HepG2 (cell line): Measurements from ENCODE around the gene DCLK1. TPM values are rescaled to one million over a fixed set of nuclear protein-coding genes. Genes with fewer than 3 reads are reported as not detected.

Experiments
- ATAC-seq: fragments of 200-7000 bp; cut with Tn5 transposase; 3 replicates; pipeline ENCODE4 v1.9.1; 2020; ENCODE audit warnings: mild to moderate bottlenecking, moderate library complexity
- BruUV-seq: library from RNA; stranded (reverse); fragments of 400-500 nt; replicated peaks from 2 replicates; lab custom pipeline; 2021; lab: Mats Ljungman, UMichigan
- CTCF ChIA-PET: fragments of 300-600 bp; formaldehyde crosslinking; extraction: SDS; loops from one replicate; lab custom pipeline; 2021; ENCODE audit warnings: low total read pairs, inconsistent platforms, low intra/inter-chr PET ratio; lab: Yijun Ruan, JAX
- POLR2A ChIA-PET: fragments of 350-600 bp; sonication (Branson Sonifier 250); formaldehyde crosslinking; loops from one replicate; lab custom pipeline; 2020; ENCODE audit warnings: antibody characterized with exemption, inconsistent platforms; lab: Yijun Ruan, JAX
- DNase-seq: peaks from one replicate; pipeline ENCODE4 v3.0.0-alpha.2; 2015; ENCODE audit warnings: low spot score
- FAIRE-seq: peaks from 3 replicates; lab custom pipeline; 2011; peaks lifted over from hg19 to GRCh38; lab: Jason Lieb, UNC
- H2AFZ ChIP-seq: one replicate; pipeline ENCODE4 v1.6.1; 2011; ENCODE audit warnings: low read length, inconsistent platforms
- H3K27ac ChIP-seq: fragments of 300-600 bp; 3 replicates; pipeline ENCODE4 v1.8.0; 2011; ENCODE audit warnings: mixed run types, mild to moderate bottlenecking, mixed read lengths, low read length, inconsistent platforms; ENCODE audit not compliant: insufficient read depth; ENCODE audit errors: extremely low read length
- H3K27me3 ChIP-seq, 2 experiments: fragments of 200-600 bp in 1 of 2; 2 replicates in 1 of 2; 3 replicates in 1 of 2; pipeline versions ENCODE4 v1.6.0 to v1.8.0; 2011; ENCODE audit warnings: low read length in 2 of 2, mild to moderate bottlenecking in 2 of 2, moderate library complexity in 2 of 2, inconsistent platforms in 1 of 2; ENCODE audit not compliant: insufficient read depth in 2 of 2, control insufficient read depth in 1 of 2
- H3K36me3 ChIP-seq, 2 experiments: fragments of 200-600 bp in 1 of 2; replicated peaks in 1 of 2; 2 replicates in 1 of 2; 3 replicates in 1 of 2; pipeline versions ENCODE4 v1.5.1 to v1.8.0; 2011; ENCODE audit warnings: low read length in 2 of 2, inconsistent platforms in 1 of 2; ENCODE audit not compliant: insufficient read depth in 2 of 2, control insufficient read depth in 1 of 2
- H3K4me1 ChIP-seq: 2 replicates; pipeline ENCODE4 v1.5.1; 2012; ENCODE audit warnings: low read length, inconsistent platforms; ENCODE audit not compliant: insufficient read depth
- H3K4me2 ChIP-seq: 2 replicates; pipeline ENCODE4 v1.6.0; 2011; ENCODE audit warnings: low read depth, low read length, inconsistent platforms
- H3K4me3 ChIP-seq, 3 experiments: fragments of 200-600 bp in 1 of 3; sonication (generic), shearing (Covaris generic) in 1 of 3; replicated peaks in 1 of 3; 2 replicates each; pipeline ENCODE4 v1.5.1; 2011 to 2016; ENCODE audit warnings: low read length in 3 of 3, inconsistent platforms in 2 of 3, low read depth in 2 of 3, mild to moderate bottlenecking in 2 of 3, control low read depth in 1 of 3, mixed read lengths in 1 of 3; ENCODE audit not compliant: insufficient read depth in 1 of 3
- H3K79me2 ChIP-seq: one replicate; pipeline ENCODE4 v1.6.1; 2011; ENCODE audit warnings: low read length, inconsistent platforms; ENCODE audit not compliant: insufficient read depth
- H3K9ac ChIP-seq: 2 replicates; pipeline ENCODE4 v1.6.0; 2011; ENCODE audit warnings: mild to moderate bottlenecking, low read depth, low read length, inconsistent platforms; ENCODE audit not compliant: insufficient read depth
- H3K9me3 ChIP-seq: 2 replicates; pipeline ENCODE4 v1.5.1; 2012; ENCODE audit warnings: mild to moderate bottlenecking, low read length
- H4K20me1 ChIP-seq: 2 replicates; pipeline ENCODE4 v1.6.0; 2011; ENCODE audit warnings: inconsistent platforms, mild to moderate bottlenecking, low read length, moderate library complexity; ENCODE audit not compliant: insufficient read depth
- HNF4G ChIP-seq, 2 experiments: sonication (generic) in 1 of 2; formaldehyde crosslinking in 1 of 2; IDR thresholded peaks; 2 replicates each; pipeline versions ENCODE4 v1.4.0 to v1.6.1; 2011 to 2020; ENCODE audit warnings: borderline replicate concordance in 2 of 2, low read depth in 2 of 2, mild to moderate bottlenecking in 2 of 2, low read length in 1 of 2, missing genetic modification reagents in 1 of 2, moderate library complexity in 1 of 2
- KDM4B ChIP-seq: sonication (generic); formaldehyde crosslinking; IDR thresholded peaks from 2 replicates; pipeline ENCODE4 v1.4.0; 2020; ENCODE audit warnings: missing genetic modification reagents
- KMT2B ChIP-seq: IDR thresholded peaks from 2 replicates; pipeline ENCODE4 v1.6.1; 2016; ENCODE audit warnings: missing genetic modification reagents, missing compliant biosample characterization
- SMARCC2 ChIP-seq: fragments of 450-650 bp; IDR thresholded peaks from 2 replicates; pipeline ENCODE4 v1.6.1; 2017; ENCODE audit warnings: antibody characterized with exemption, mild to moderate bottlenecking
- SP2 ChIP-seq: sonication (generic); formaldehyde crosslinking; IDR thresholded peaks from 2 replicates; pipeline ENCODE4 v1.5.1; 2020; ENCODE audit warnings: mild to moderate bottlenecking, missing genetic modification reagents
- STAT5B ChIP-seq: sonication (generic); formaldehyde crosslinking; IDR thresholded peaks from 2 replicates; pipeline ENCODE4 v1.4.0; 2020; ENCODE audit warnings: missing genetic modification reagents
- TCF12 ChIP-seq, 2 experiments: fragments of 450-650 bp in 1 of 2; sonication (generic) in 1 of 2; formaldehyde crosslinking in 1 of 2; IDR thresholded peaks; 2 replicates each; pipeline versions ENCODE4 v1.6.1 to v1.8.0; 2017 to 2022; ENCODE audit warnings: antibody characterized with exemption in 1 of 2, mild to moderate bottlenecking in 1 of 2, missing genetic modification reagents in 1 of 2, moderate library complexity in 1 of 2
- TMF1 ChIP-seq: sonication (generic); formaldehyde crosslinking; IDR thresholded peaks from 2 replicates; pipeline ENCODE4 v1.8.1; 2022; ENCODE audit warnings: low read depth, missing genetic modification reagents
- XRCC5 ChIP-seq: fragments of 200-400 bp; formaldehyde crosslinking; optimal IDR thresholded peaks from 2 replicates; pipeline ENCODE3; 2017; ENCODE audit warnings: mild to moderate bottlenecking, low read length
- ZBTB4 ChIP-seq: sonication (generic); formaldehyde crosslinking; IDR thresholded peaks from 2 replicates; pipeline ENCODE4 v1.4.0; 2020; ENCODE audit warnings: missing genetic modification reagents, mild to moderate bottlenecking, borderline replicate concordance
- ZBTB49 ChIP-seq: sonication (generic); formaldehyde crosslinking; IDR thresholded peaks from 2 replicates; pipeline ENCODE4 v1.4.0; 2020; ENCODE audit warnings: missing genetic modification reagents, borderline replicate concordance
- ZNF589 ChIP-seq: sonication (generic); formaldehyde crosslinking; conservative IDR thresholded peaks from 2 replicates; pipeline ENCODE4 v1.8.0; 2022; ENCODE audit warnings: mild to moderate bottlenecking, moderate library complexity, missing genetic modification reagents
- ZNF605 ChIP-seq: sonication (generic); formaldehyde crosslinking; IDR thresholded peaks from 2 replicates; pipeline ENCODE4 v1.8.0; 2022; ENCODE audit warnings: mild to moderate bottlenecking, missing genetic modification reagents
- ZNF776 ChIP-seq: sonication (generic); formaldehyde crosslinking; IDR thresholded peaks from 2 replicates; pipeline ENCODE4 v1.4.0; 2020; ENCODE audit warnings: mild to moderate bottlenecking, missing genetic modification reagents
- ZNF792 ChIP-seq: IDR thresholded peaks from 2 replicates; pipeline ENCODE4 v1.6.1; 2016
- ZXDC ChIP-seq: sonication (generic); formaldehyde crosslinking; IDR thresholded peaks from 2 replicates; pipeline ENCODE4 v1.5.0; 2020; ENCODE audit warnings: mild to moderate bottlenecking, missing genetic modification reagents
- WGBS: methylation state at CpG from one replicate; pipeline ENCODE4 v1.1.6; 2017; ENCODE audit warnings: low lambda C conversion rate; 5-methylcytosine and 5-hydroxymethylcytosine counted together
- in situ Hi-C: cut with HindIII; loops from 2 replicates; pipeline ENCODE4 v1.10.0; 2017; ENCODE audit warnings: low pct_unique_long_range_greater_than_20kb; ENCODE audit not compliant: extremely low pct_ligation_motif_present
- intact Hi-C: fragments of 100-400 bp; cut with micrococcal nuclease; formaldehyde crosslinking; loops from one replicate; pipeline ENCODE4 v1.10.0; 2022; ENCODE audit not compliant: unreplicated experiment
- polyA plus RNA-seq, 8 experiments: library from polyadenylated mRNA; depleted of rRNA in 3 of 8; stranded (reverse) in 7 of 8; unstranded in 1 of 8; fragments of >200 nt; fragmentation: Illumina TruSeq in 4 of 8; extraction: Trizol in 4 of 8; gene quantifications; 2 replicates each; pipeline versions ENCODE4 v1.2.1 to v1.2.3, GENCODE V29; 2011 to 2016; ENCODE audit warnings: low read depth in 4 of 8, missing spikeins in 1 of 8, mixed read lengths in 1 of 8; ENCODE audit not compliant: insufficient read depth in 1 of 8
- total RNA-seq, 5 experiments: library from RNA; depleted of rRNA; stranded (reverse); fragments of >200 nt; fragmentation: Illumina TruSeq; extraction: Trizol; gene quantifications; 2 replicates each; pipeline ENCODE4 v1.2.3, GENCODE V29; 2016; ENCODE audit warnings: low read depth in 1 of 5

Gene DCLK1
- total and polyA plus RNA-seq, 2 of the 13 experiments (the other 11 are each of a cell fraction or from before 2014, with no cell fraction given), result not detected

DNA sequence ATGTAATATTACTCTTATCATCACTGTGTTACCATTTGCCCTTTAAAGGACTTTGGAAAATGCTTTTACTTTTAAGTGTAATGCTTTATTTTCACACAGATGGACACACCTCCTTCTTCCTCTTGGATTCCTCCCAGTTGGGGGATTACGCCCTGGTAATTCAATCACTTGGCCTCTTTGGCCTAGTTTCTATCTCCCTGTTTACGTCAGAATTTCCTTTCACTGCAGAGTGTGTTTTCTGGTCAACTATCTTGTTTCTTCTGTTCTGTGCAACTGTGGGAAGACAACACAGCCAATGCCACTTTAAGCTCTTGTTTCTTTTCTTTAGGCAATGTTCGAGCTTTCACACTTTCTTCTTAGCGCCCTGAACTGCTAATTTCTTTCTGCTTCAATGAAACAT, 397.4 kb downstream of the DCLK1 start:
- ATAC-seq, result no peak

DNA sequence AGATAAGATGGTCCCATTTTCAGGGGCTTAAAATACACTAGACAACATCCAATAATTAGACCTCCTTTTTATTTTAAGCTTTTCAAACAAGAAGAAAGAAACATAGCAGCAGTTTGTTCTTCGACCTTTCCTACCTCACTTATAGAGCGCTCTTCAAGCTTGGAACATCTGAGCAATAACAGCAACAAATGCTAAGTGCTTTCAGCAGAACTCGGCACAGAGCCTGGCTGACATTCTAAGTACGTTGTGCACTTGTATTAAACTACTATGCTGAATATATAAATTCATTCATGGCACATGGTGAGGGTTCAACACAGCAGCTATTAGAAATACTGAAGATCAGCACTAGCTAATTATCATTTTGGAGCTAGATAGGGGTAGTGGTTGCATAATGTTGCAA, 398.6 kb downstream of the DCLK1 start:
- no peaks in the 10 kb centered on the region for H3K79me2 ChIP-seq
- FAIRE-seq (no peak), ATAC-seq (no peak), DNase-seq (no peak)
- H3K9me3 ChIP-seq, result no peaks in the 10 kb centered on the region
- no peak overlapping the region for H3K4me3 ChIP-seq
- WGBS, result 33% methylated on average over 4 of the region's 4 CpGs
- ChIA-PET CTCF (no interaction called here), POLR2A (no interaction called here)
- intact Hi-C loops (no loop called here), in situ Hi-C loops (no loop called here)
- BruUV-seq, result no TSS peak
- H3K27ac ChIP-seq, result no peak overlapping the region
- H3K4me2 ChIP-seq, result no peak overlapping the region
- H4K20me1 ChIP-seq, result no peaks in the 10 kb centered on the region
- peaks cover 0 to 8% of the 10 kb centered on the region in 2 experiments; a peak in 2 of 5 replicates for H3K27me3 ChIP-seq
- no peaks in the 10 kb centered on the region for H3K36me3 ChIP-seq
- no peak overlapping the region for H2AFZ ChIP-seq
- H3K9ac ChIP-seq, result no peak overlapping the region
- no peaks in the 10 kb centered on the region for H3K4me1 ChIP-seq
- TF ChIP-seq ZNF589 (no peak), ZXDC (no peak), SP2 (CRISPR knock-in tag) (no peak), ZBTB4 (no peak), ZBTB49 (CRISPR knock-in tag) (no peak), TMF1 (no peak)

More for the DNA sequence above, 397.4 kb downstream of the DCLK1 start:
- in situ Hi-C loops, result no loop called here
- DNase-seq, result no peak
- no peak overlapping the region for H3K9ac ChIP-seq
- no peaks in the 10 kb centered on the region for H3K9me3 ChIP-seq
- CTCF ChIA-PET, result no interaction called here
- peaks cover 0 to 4% of the 10 kb centered on the region in 2 experiments; a peak in 2 of 5 replicates for H3K27me3 ChIP-seq
- no TSS peak for BruUV-seq
- POLR2A ChIA-PET, result no interaction called here
- 33% methylated on average over 4 of the region's 4 CpGs for WGBS
- no peaks in the 10 kb centered on the region for H3K79me2 ChIP-seq
- no peak overlapping the region for H2AFZ ChIP-seq
- H4K20me1 ChIP-seq, result no peaks in the 10 kb centered on the region
- TF ChIP-seq ZNF792 (no peak), ZNF776 (CRISPR knock-in tag) (no peak), XRCC5 (no peak), TCF12 (IDR thresholded peaks at IDR 0.05) (no peak), TCF12 (CRISPR knock-in tag; IDR thresholded peaks at IDR 0.05) (no peak), KDM4B (CRISPR knock-in tag) (no peak), STAT5B (CRISPR knock-in tag) (no peak), SMARCC2 (no peak), KMT2B (CRISPR knock-in tag) (no peak), HNF4G (IDR thresholded peaks at IDR 0.05; ENCODE audit: borderline replicate concordance, low read depth, low read length) (no peak), HNF4G (CRISPR knock-in tag; IDR thresholded peaks at IDR 0.05; ENCODE audit: borderline replicate concordance, low read depth) (no peak), ZNF605 (CRISPR knock-in tag) (no peak)
- TF ChIP-seq, all 625 proteins: peak for 0
- no peak overlapping the region for H3K4me3 ChIP-seq
- no peak overlapping the region for H3K4me2 ChIP-seq
- no peak overlapping the region for H3K27ac ChIP-seq
- no peak for FAIRE-seq
- no peaks in the 10 kb centered on the region for H3K4me1 ChIP-seq
- H3K36me3 ChIP-seq, result no peaks in the 10 kb centered on the region
- intact Hi-C loops, result no loop called here
